Erythroblast (primary cell): Measurements from ENCODE around the gene OAS3.

Experiments used
- DNase-seq, 2 experiments: peaks; one replicate each; lab custom pipeline; 2025; lab: John Stamatoyannopoulos, UW
- GATA1 ChIP-seq: IDR thresholded peaks from 2 replicates; pipeline ENCODE4 v1.6.1; 2011; ENCODE audit warnings: low read depth, mild to moderate bottlenecking, control low read depth, low read length, moderate library complexity
- POLR2A ChIP-seq: IDR thresholded peaks from 2 replicates; pipeline ENCODE4 v1.6.1; 2011; ENCODE audit warnings: mild to moderate bottlenecking, low read length

Gene OAS3

GRCh38 chr12:113010701-113011100 is 72.4 kb downstream of the OAS3 start:
- no peak for DNase-seq
- TF ChIP-seq GATA1 (no peak), POLR2A (no peak)

GRCh38 chr12:113014565-113014964 is 76.3 kb downstream of the OAS3 start:
- TF ChIP-seq POLR2A (no peak), GATA1 (no peak)
- no peak for DNase-seq

- DNase-seq: no peak
- no peak for TF ChIP-seq GATA1
- TF ChIP-seq POLR2A: no peak
Measured at GRCh38 chr12:113016796-113017195, 78.5 kb downstream of the OAS3 start.

- TF ChIP-seq GATA1 (no peak), POLR2A (no peak)
- DNase-seq: no peak
Measured at GRCh38 chr12:113019025-113019424, 80.8 kb downstream of the OAS3 start.

GRCh38 chr12:113021500-113021899 is 83.2 kb downstream of the OAS3 start:
- no peak for TF ChIP-seq POLR2A
- TF ChIP-seq GATA1: no peak
- DNase-seq: no peak
